SK-N-SH (cell line): ENCODE data around the gene USP47. TPM values are rescaled to one million over a fixed set of nuclear protein-coding genes. Genes with fewer than 3 reads are reported as not detected.

ENCODE experiments used
- CTCF ChIA-PET: fragments of 300-600, 350-600 bp; formaldehyde crosslinking; extraction: SDS; loops from one replicate; lab custom pipeline; 2021; lab: Yijun Ruan, JAX
- POLR2A ChIA-PET: fragments of 350-600 bp; sonication (Branson Sonifier 250); formaldehyde crosslinking; extraction: SDS; loops from one replicate; lab custom pipeline; 2020; ENCODE audit warnings: antibody characterized with exemption, inconsistent platforms; lab: Yijun Ruan, JAX
- DNase-seq: peaks from one replicate; pipeline ENCODE4 v3.0.0; 2012
- H2AFZ ChIP-seq: fragments of 200-600 bp; sonication (generic); 2 replicates; pipeline ENCODE4 v1.8.1; 2016; ENCODE audit warnings: antibody characterized with exemption, mild to moderate bottlenecking, low read depth
- H3F3A ChIP-seq: fragments of 200-600 bp; sonication (generic); replicated peaks from 2 replicates; pipeline ENCODE3; 2016; ENCODE audit warnings: antibody characterized with exemption, mild to moderate bottlenecking; ENCODE audit not compliant: insufficient read depth
- H3K27ac ChIP-seq, 2 experiments: fragments of 200-500 bp in 1 of 2; fragments of 200-600 bp in 1 of 2; sonication (Bioruptor generic) in 1 of 2; sonication (generic), shearing (Covaris generic) in 1 of 2; 2 replicates each; pipeline versions ENCODE4 v1.5.1 to v1.6.1; 2014 to 2016; ENCODE audit warnings: low read depth in 2 of 2, inconsistent platforms in 1 of 2, low read length in 1 of 2, mild to moderate bottlenecking in 1 of 2, mixed read lengths in 1 of 2
- H3K27me3 ChIP-seq: fragments of 200-600 bp; sonication (generic), shearing (Covaris generic); 2 replicates; pipeline ENCODE4 v1.6.1; 2016; ENCODE audit warnings: mixed run types; ENCODE audit not compliant: insufficient read depth
- H3K36me3 ChIP-seq, 2 experiments: fragments of 200-500 bp in 1 of 2; fragments of 200-600 bp in 1 of 2; sonication (Bioruptor generic) in 1 of 2; sonication (generic) in 1 of 2; replicated peaks in 1 of 2; 2 replicates each; pipeline versions ENCODE3 to v1.5.1; 2014 to 2016; ENCODE audit warnings: low read length in 1 of 2, mild to moderate bottlenecking in 1 of 2; ENCODE audit not compliant: insufficient read depth in 2 of 2, control insufficient read depth in 1 of 2
- H3K4me1 ChIP-seq, 2 experiments: fragments of 200-500 bp in 1 of 2; fragments of 200-600 bp in 1 of 2; sonication (Bioruptor generic) in 1 of 2; sonication (generic), shearing (Covaris generic) in 1 of 2; 2 replicates each; pipeline versions ENCODE4 v1.5.1 to v1.6.1; 2014 to 2016; ENCODE audit warnings: low read depth in 1 of 2, low read length in 1 of 2, mixed run types in 1 of 2; ENCODE audit not compliant: insufficient read depth in 2 of 2, control insufficient read depth in 1 of 2
- H3K4me2 ChIP-seq: fragments of 200-600 bp; sonication (generic), shearing (Covaris generic); 2 replicates; pipeline ENCODE4 v1.6.1; 2017; ENCODE audit warnings: mixed run types
- H3K4me3 ChIP-seq, 2 experiments: fragments of 200-500 bp in 1 of 2; fragments of 200-600 bp in 1 of 2; sonication (Bioruptor generic) in 1 of 2; sonication (generic), shearing (Covaris generic) in 1 of 2; 2 replicates each; pipeline versions ENCODE4 v1.5.1 to v1.8.1; 2014 to 2016; ENCODE audit warnings: low read depth in 2 of 2, inconsistent platforms in 1 of 2, low read length in 1 of 2, mild to moderate bottlenecking in 1 of 2, mixed read lengths in 1 of 2, moderate library complexity in 1 of 2
- H3K79me2 ChIP-seq: fragments of 200-600 bp; sonication (generic); 2 replicates; pipeline ENCODE4 v1.8.1; 2017; ENCODE audit warnings: mild to moderate bottlenecking; ENCODE audit not compliant: insufficient read depth
- H3K9ac ChIP-seq: fragments of 200-600 bp; sonication (generic); 2 replicates; pipeline ENCODE4 v1.6.1; 2017; ENCODE audit warnings: mixed run types
- H3K9me2 ChIP-seq: fragments of 200-600 bp; sonication (generic); 2 replicates; pipeline ENCODE4 v1.6.1; 2017; ENCODE audit warnings: mixed run types
- H3K9me3 ChIP-seq: fragments of 200-600 bp; sonication (generic); 2 replicates; pipeline ENCODE4 v1.6.1; 2017; ENCODE audit warnings: mixed run types, mild to moderate bottlenecking, moderate library complexity
- H4K20me1 ChIP-seq: fragments of 200-600 bp; sonication (generic); 2 replicates; pipeline ENCODE4 v1.6.1; 2017; ENCODE audit warnings: mild to moderate bottlenecking, mixed run types; ENCODE audit not compliant: insufficient read depth
- ELF1 ChIP-seq: IDR thresholded peaks from 2 replicates; pipeline ENCODE4 v1.4.0; 2012
- EP300 ChIP-seq, 2 experiments: IDR thresholded peaks; 2 replicates each; pipeline versions ENCODE4 v1.4.0 to v1.6.1; 2012; ENCODE audit warnings: borderline replicate concordance in 1 of 2, low read depth in 1 of 2, low read length in 1 of 2
- EZH2phosphoT487 ChIP-seq: fragments of 200-600 bp; sonication (generic); IDR thresholded peaks from 2 replicates; pipeline ENCODE4 v1.6.1; 2017; ENCODE audit warnings: low read depth, mixed run types, mild to moderate bottlenecking, antibody characterized with exemption, moderate library complexity, borderline replicate concordance
- FOSL2 ChIP-seq: IDR thresholded peaks from 2 replicates; pipeline ENCODE4 v1.4.0; 2012; ENCODE audit warnings: low read depth, mild to moderate bottlenecking, moderate library complexity, borderline replicate concordance
- FOXJ3 ChIP-seq: sonication (generic); formaldehyde crosslinking; IDR thresholded peaks from 2 replicates; pipeline ENCODE4 v1.5.1; 2020; ENCODE audit warnings: mild to moderate bottlenecking, missing genetic modification reagents
- FOXM1 ChIP-seq: IDR thresholded peaks from 2 replicates; pipeline ENCODE4 v1.4.0; 2012; ENCODE audit warnings: low read depth, mild to moderate bottlenecking
- GABPA ChIP-seq: IDR thresholded peaks from 2 replicates; pipeline ENCODE4 v1.4.0; 2012; ENCODE audit warnings: low read depth, mild to moderate bottlenecking
- MAX ChIP-seq: IDR thresholded peaks from 2 replicates; pipeline ENCODE4 v1.4.0; 2012; ENCODE audit warnings: low read depth
- NFIC ChIP-seq: IDR thresholded peaks from 2 replicates; pipeline ENCODE4 v1.4.0; 2012; ENCODE audit warnings: borderline replicate concordance
- NRF1 ChIP-seq: IDR thresholded peaks from 2 replicates; pipeline ENCODE4 v1.6.1; 2012; ENCODE audit warnings: low read depth, mild to moderate bottlenecking, low read length
- REST ChIP-seq: IDR thresholded peaks from 2 replicates; pipeline ENCODE4 v1.6.1; 2012; ENCODE audit warnings: mild to moderate bottlenecking, low read depth, low read length, moderate library complexity
- SIN3A ChIP-seq: IDR thresholded peaks from 2 replicates; pipeline ENCODE4 v1.6.1; 2012; ENCODE audit warnings: low read depth, mild to moderate bottlenecking, low read length, moderate library complexity, borderline replicate concordance
- USF1 ChIP-seq: IDR thresholded peaks from 2 replicates; pipeline ENCODE4 v1.4.0; 2012; ENCODE audit warnings: low read depth, borderline replicate concordance
- YY1 ChIP-seq: IDR thresholded peaks from 2 replicates; pipeline ENCODE4 v1.4.0; 2012; ENCODE audit warnings: low read depth, mild to moderate bottlenecking
- ZBTB33 ChIP-seq: IDR thresholded peaks from 2 replicates; pipeline ENCODE4 v1.4.0; 2012; ENCODE audit warnings: low read depth, borderline replicate concordance
- WGBS: methylation state at CpG from one replicate; pipeline ENCODE4 v1.1.6; 2017; ENCODE audit warnings: low lambda C conversion rate; 5-methylcytosine and 5-hydroxymethylcytosine counted together
- polyA plus RNA-seq, 3 experiments: library from polyadenylated mRNA; depleted of rRNA; stranded (reverse); fragments of >200 nt; gene quantifications; 2 replicates each; pipeline ENCODE4 v1.2.3, GENCODE V29; 2012

USP47 gene
- polyA plus RNA-seq, 1 of the 3 experiments (the other 2 are of a cell fraction): 10.3 TPM

- H3K36me3 ChIP-seq: peaks cover 38 to 44% of the 10 kb centered on the region in 2 experiments
- no peaks in the 10 kb centered on the region for H4K20me1 ChIP-seq
- H3K9ac ChIP-seq: peak overlapping the region; percentile 38; the same call in 1 of the 2 replicates
- TF ChIP-seq FOXJ3 (no peak), REST (no peak), MAX (no peak), FOXM1 (no peak), ELF1 (no peak), NFIC (no peak), USF1 (no peak), EZH2phosphoT487 (no peak)
- H3F3A ChIP-seq: peaks cover 98% of the 10 kb centered on the region
- ChIA-PET POLR2A (no interaction called here), CTCF (interaction anchor here (1.0 to 2.9 kb wide), 3 partner anchors 8 to 306 kb away, joined by 3 to 14 read pairs (median 5); no protein-coding TSS in a partner anchor)
- H3K4me2 ChIP-seq: peak overlapping the region; percentile 35; the same call in 1 of the 2 replicates
- no peaks in the 10 kb centered on the region for H3K27me3 ChIP-seq
- 91% methylated on average over 2 of the region's 10 CpGs for WGBS
- no peaks in the 10 kb centered on the region for H3K9me3 ChIP-seq
- no peaks in the 10 kb centered on the region for H3K9me2 ChIP-seq
- DNase-seq: no peak
- H3K79me2 ChIP-seq: peaks cover 72% of the 10 kb centered on the region
- H3K27ac ChIP-seq: peak overlapping the region; percentile 99 to 100
- no peak overlapping the region for H3K4me3 ChIP-seq
- no peak overlapping the region for H2AFZ ChIP-seq
- peaks cover 62 to 78% of the 10 kb centered on the region in 2 experiments for H3K4me1 ChIP-seq
These were observed 140.7 kb downstream of the USP47 start for GRCh38 chr11:11982461-11982860.

DNA sequence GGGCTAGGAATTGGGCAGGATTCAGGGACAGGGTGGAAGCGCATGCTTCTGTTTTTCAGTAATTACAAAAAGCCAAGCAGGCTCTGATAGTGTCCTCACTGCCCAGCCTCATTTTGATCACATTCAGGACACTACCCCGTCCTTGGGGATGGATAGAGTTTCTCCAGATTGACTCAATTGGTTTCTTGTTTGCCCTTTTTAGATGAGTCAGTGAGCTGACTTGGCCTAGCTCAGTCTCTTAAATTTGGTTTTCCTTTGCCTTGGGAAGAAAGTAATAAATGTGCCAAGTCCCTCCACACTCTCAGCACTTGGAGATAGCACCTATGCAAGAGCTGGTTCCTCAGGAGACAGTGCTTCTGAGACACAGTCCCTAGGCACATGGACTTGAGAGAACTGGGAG, 141.2 kb downstream of the USP47 start:
- H3K4me1 ChIP-seq: peaks cover 58 to 78% of the 10 kb centered on the region in 2 experiments
- peaks cover 98% of the 10 kb centered on the region for H3F3A ChIP-seq
- POLR2A ChIA-PET: no interaction called here
- no peaks in the 10 kb centered on the region for H3K9me2 ChIP-seq
- H3K9me3 ChIP-seq: no peaks in the 10 kb centered on the region
- H2AFZ ChIP-seq: no peak overlapping the region
- H3K4me3 ChIP-seq: no peak overlapping the region
- H3K27me3 ChIP-seq: no peaks in the 10 kb centered on the region
- H3K36me3 ChIP-seq: peaks cover 38 to 46% of the 10 kb centered on the region in 2 experiments
- peak overlapping the region; percentile 99 to 100 for H3K27ac ChIP-seq
- WGBS: 50% methylated on average over 2 of the region's 2 CpGs
- H4K20me1 ChIP-seq: no peaks in the 10 kb centered on the region
- H3K79me2 ChIP-seq: peaks cover 74% of the 10 kb centered on the region
- no peak for DNase-seq
- peak overlapping the region; percentile 35; the same call in 1 of the 2 replicates for H3K4me2 ChIP-seq
- CTCF ChIA-PET: interaction anchor here (2.9 kb wide), 1 partner anchor 15 kb away, joined by 14 read pairs; no protein-coding TSS in a partner anchor
- peak overlapping the region; percentile 38; the same call in 1 of the 2 replicates for H3K9ac ChIP-seq
- TF ChIP-seq YY1 (no peak), GABPA (no peak), REST (no peak), NRF1 (no peak), FOXM1 (no peak), SIN3A (no peak), FOSL2 (peak; percentile 70; the same call in 1 of the 2 replicates), ZBTB33 (no peak), EP300 (IDR thresholded peaks at IDR 0.05; ENCODE audit: borderline replicate concordance in 1 of 2, low read depth in 1 of 2, low read length in 1 of 2) (peak in 1 of 2 experiments; percentile 22; a peak in 1 of 4 replicates)
